Measurements from ENCODE around the gene ZCCHC9. TPM values are rescaled to one million over a fixed set of nuclear protein-coding genes. Genes with fewer than 3 reads are reported as not detected.
"Not testable (repeated sequence)": the region's sequence is repeated elsewhere in the genome, so short reads cannot be mapped to it uniquely, and the experiment has no call there.

ZCCHC9 gene, protein sequence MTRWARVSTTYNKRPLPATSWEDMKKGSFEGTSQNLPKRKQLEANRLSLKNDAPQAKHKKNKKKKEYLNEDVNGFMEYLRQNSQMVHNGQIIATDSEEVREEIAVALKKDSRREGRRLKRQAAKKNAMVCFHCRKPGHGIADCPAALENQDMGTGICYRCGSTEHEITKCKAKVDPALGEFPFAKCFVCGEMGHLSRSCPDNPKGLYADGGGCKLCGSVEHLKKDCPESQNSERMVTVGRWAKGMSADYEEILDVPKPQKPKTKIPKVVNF
- 21.1 TPM for total RNA-seq
- 10 to 100 TPM; 18.7 to 24.9 (median 22.6) TPM for polyA plus RNA-seq

DNA sequence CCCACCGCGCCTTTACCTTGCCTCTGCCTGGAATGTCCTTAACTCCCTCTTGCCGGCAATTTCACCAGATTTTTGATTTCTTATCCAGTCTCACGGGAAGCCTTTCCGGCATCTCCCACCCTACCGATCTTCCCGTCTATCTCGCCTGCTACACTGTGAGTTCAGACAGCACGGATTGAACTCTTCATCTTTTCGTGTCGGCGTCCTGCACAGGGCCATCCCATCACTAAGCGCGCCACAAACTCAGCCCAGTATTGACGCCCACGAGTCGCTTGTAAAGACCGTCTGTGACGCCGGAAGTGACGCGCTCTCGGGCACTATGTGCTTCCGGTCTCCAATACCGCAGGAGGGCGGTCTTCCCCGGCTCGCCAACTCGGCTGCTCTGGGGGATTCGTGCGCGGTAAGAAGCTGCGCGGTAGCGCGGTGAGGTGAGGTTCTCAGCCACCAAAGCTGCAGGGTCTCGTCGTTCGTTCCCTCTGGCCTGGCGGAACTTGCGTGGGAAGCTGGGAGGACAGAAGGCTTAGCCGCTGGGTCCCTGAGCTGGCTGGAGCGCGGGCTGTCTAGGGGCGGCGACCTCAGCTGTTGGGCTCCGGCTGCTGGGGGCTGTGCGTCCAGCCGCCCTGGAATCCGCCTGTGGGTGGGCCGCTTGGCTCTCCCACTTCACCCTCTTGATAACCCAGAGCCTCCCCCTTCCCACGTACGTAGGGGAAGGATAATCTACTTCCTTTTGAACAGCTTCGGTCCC, at the start of gene ZCCHC9:
Gene ZCCHC9 (plus strand): TSS at position 317 of the 745 bp plus-strand sequence. CDS start 3,171 bp downstream, outside the sequence.
- peak; percentile 95 to 96 for ATAC-seq (ENCODE audit: low read depth in 2 of 2)
- H3K27ac ChIP-seq (ENCODE audit: insufficient read depth, low read length, poor library complexity, severe bottlenecking) = peak within 1 kb of the TSS; percentile 87
- no peaks in the 10 kb centered on the region for H3K27me3 ChIP-seq (ENCODE audit: control insufficient read depth, insufficient read depth, low read length)
- Mint-ChIP-seq H3K27ac (peak within 1 kb of the TSS; percentile 89 to 99 (median 97)), H3K4me3 (peak within 1 kb of the TSS; percentile 91 to 98 (median 94)), H3K4me1 (peaks cover 21 to 80% (median 51%) of the 10 kb centered on the region in 4 donors), H3K36me3 (peaks cover 6% of the 10 kb centered on the region), H3K27me3 (no peaks in the 10 kb centered on the region), H3K9me3 (no peaks in the 10 kb centered on the region)
- no peaks in the 10 kb centered on the region for H3K9me3 ChIP-seq (ENCODE audit: control insufficient read depth in 2 of 2, low read length in 2 of 2)
- H3K4me3 ChIP-seq (ENCODE audit: low read depth, low read length) = peak within 1 kb of the TSS; percentile 96
- H3K4me1 ChIP-seq (ENCODE audit: control insufficient read depth, insufficient read depth, low read length, poor library complexity, severe bottlenecking) = peaks cover 41% of the 10 kb centered on the region
- peak; percentile 89 to 97 (median 93) for DNase-seq
- H3K36me3 ChIP-seq (ENCODE audit: control insufficient read depth, insufficient read depth, low read length) = peaks cover 6% of the 10 kb centered on the region

GRCh38 chr5:81251922-81252321, 49.5 kb upstream of the ZCCHC9 start:
- Histone ChIP-seq H3K36me3 (ENCODE audit: control insufficient read depth, insufficient read depth, low read length) (no peaks in the 10 kb centered on the region), H3K4me1 (ENCODE audit: control insufficient read depth, insufficient read depth, low read length, poor library complexity, severe bottlenecking) (no peaks in the 10 kb centered on the region), H3K9me3 (ENCODE audit: control insufficient read depth in 2 of 2, low read length in 2 of 2) (no peaks in the 10 kb centered on the region), H3K27me3 (ENCODE audit: control insufficient read depth, insufficient read depth, low read length) (no peaks in the 10 kb centered on the region), H3K4me3 (ENCODE audit: low read depth, low read length) (no peak overlapping the region), H3K27ac (ENCODE audit: insufficient read depth, low read length, poor library complexity, severe bottlenecking) (no peak overlapping the region)
- no peaks in the 10 kb centered on the region for H3K9me3 Mint-ChIP-seq
- no peak overlapping the region for H3K27ac Mint-ChIP-seq
- H3K4me3 Mint-ChIP-seq = no peak overlapping the region
- no peak for DNase-seq
- no peaks in the 10 kb centered on the region for H3K36me3 Mint-ChIP-seq
- ATAC-seq (ENCODE audit: low read depth in 2 of 2) = no peak
- peaks cover 0 to 6% (median 0%) of the 10 kb centered on the region in 4 donors for H3K4me1 Mint-ChIP-seq
- H3K27me3 Mint-ChIP-seq = no peaks in the 10 kb centered on the region

- no peak overlapping the region for H3K27ac ChIP-seq (ENCODE audit: insufficient read depth, low read length, poor library complexity, severe bottlenecking)
- H3K4me3 ChIP-seq (ENCODE audit: low read depth, low read length) = no peak overlapping the region
- H3K27me3 ChIP-seq (ENCODE audit: control insufficient read depth, insufficient read depth, low read length) = no peaks in the 10 kb centered on the region
- no peaks in the 10 kb centered on the region for H3K9me3 ChIP-seq (ENCODE audit: control insufficient read depth in 2 of 2, low read length in 2 of 2)
- Mint-ChIP-seq H3K4me1 (peaks cover 0 to 6% (median 1%) of the 10 kb centered on the region in 4 donors), H3K36me3 (no peaks in the 10 kb centered on the region), H3K27me3 (no peaks in the 10 kb centered on the region), H3K27ac (no peak overlapping the region), H3K4me3 (no peak overlapping the region), H3K9me3 (peaks cover 0 to 2% (median 0%) of the 10 kb centered on the region in 7 donors)
- ATAC-seq (ENCODE audit: low read depth in 2 of 2) (no peak), DNase-seq (no peak)
- H3K36me3 ChIP-seq (ENCODE audit: control insufficient read depth, insufficient read depth, low read length) = no peaks in the 10 kb centered on the region
- no peaks in the 10 kb centered on the region for H3K4me1 ChIP-seq (ENCODE audit: control insufficient read depth, insufficient read depth, low read length, poor library complexity, severe bottlenecking)
Measured at GRCh38 chr5:81252904-81253303, 48.5 kb upstream of the ZCCHC9 start.

DNA sequence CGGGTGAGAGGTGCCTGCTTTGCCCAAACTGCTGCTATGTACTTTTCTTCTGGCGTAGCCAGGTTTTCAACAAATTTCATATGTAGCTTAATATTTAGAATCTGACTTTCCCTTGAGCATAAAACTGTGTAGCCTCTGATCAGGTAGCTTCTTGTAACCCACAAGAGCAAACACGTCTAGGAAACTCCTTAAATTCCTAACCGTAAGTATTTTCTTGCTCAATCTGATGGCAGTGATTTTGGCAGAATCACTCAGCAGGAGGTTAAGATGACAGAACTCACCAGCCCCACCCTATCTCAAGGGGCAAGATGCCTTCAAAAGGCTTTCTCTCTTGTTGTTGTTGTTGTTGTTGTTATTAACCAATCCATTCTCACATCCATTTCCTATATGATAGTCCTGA, 47.5 kb upstream of the ZCCHC9 start:
- Histone ChIP-seq H3K4me1 (ENCODE audit: control insufficient read depth, insufficient read depth, low read length, poor library complexity, severe bottlenecking) (no peaks in the 10 kb centered on the region), H3K9me3 (ENCODE audit: control insufficient read depth in 2 of 2, low read length in 2 of 2) (no peaks in the 10 kb centered on the region), H3K36me3 (ENCODE audit: control insufficient read depth, insufficient read depth, low read length) (no peaks in the 10 kb centered on the region), H3K27me3 (ENCODE audit: control insufficient read depth, insufficient read depth, low read length) (no peaks in the 10 kb centered on the region), H3K4me3 (ENCODE audit: low read depth, low read length) (no peak overlapping the region), H3K27ac (ENCODE audit: insufficient read depth, low read length, poor library complexity, severe bottlenecking) (no peak overlapping the region)
- Mint-ChIP-seq H3K27ac (no peak overlapping the region), H3K9me3 (peaks cover 0 to 2% (median 0%) of the 10 kb centered on the region in 7 donors), H3K4me1 (peaks cover 0 to 6% (median 3%) of the 10 kb centered on the region in 4 donors), H3K4me3 (no peak overlapping the region), H3K27me3 (no peaks in the 10 kb centered on the region), H3K36me3 (no peaks in the 10 kb centered on the region)
- DNase-seq (no peak), ATAC-seq (ENCODE audit: low read depth in 2 of 2) (no peak)

DNA sequence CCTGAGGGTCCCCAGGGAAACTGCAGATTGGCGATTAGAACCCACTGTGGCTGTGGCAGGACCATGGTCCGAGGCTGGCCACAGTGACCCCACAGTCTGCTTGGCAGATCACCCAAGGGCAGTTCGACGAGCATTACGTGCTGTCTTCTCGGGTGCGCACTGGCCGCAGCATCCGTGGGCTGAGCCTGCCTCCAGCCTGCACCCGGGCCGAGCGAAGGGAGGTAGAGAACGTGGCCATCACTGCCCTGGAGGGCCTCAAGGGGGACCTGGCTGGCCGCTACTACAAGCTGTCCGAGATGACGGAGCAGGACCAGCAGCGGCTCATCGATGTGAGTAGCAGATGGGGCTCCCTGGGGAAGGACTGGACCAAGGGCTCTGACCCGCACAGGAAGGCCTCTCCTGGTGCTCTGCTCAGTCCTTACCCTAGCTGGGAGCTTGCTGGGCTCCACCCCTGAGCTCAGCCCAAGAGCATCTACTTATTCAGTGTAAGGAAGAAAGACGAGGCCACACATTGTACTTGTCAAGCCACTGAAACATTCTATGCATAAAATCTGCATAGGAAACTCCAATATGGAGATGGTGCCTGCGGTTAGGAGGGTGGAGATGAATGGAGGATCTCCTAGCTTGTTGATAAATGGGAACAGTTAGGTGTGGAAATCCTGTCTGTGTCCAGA, 46.4 kb upstream of the ZCCHC9 start:
- no peak overlapping the region for H3K27ac ChIP-seq (ENCODE audit: insufficient read depth, low read length, poor library complexity, severe bottlenecking)
- Mint-ChIP-seq H3K9me3 (peaks cover 0 to 5% (median 2%) of the 10 kb centered on the region in 7 donors), H3K36me3 (peaks cover 7% of the 10 kb centered on the region), H3K27ac (no peak overlapping the region), H3K4me3 (no peak overlapping the region), H3K27me3 (no peaks in the 10 kb centered on the region), H3K4me1 (peaks cover 0 to 8% (median 6%) of the 10 kb centered on the region in 4 donors)
- no peaks in the 10 kb centered on the region for H3K27me3 ChIP-seq (ENCODE audit: control insufficient read depth, insufficient read depth, low read length)
- no peaks in the 10 kb centered on the region for H3K9me3 ChIP-seq (ENCODE audit: control insufficient read depth in 2 of 2, low read length in 2 of 2)
- no peak overlapping the region for H3K4me3 ChIP-seq (ENCODE audit: low read depth, low read length)
- no peak for DNase-seq
- H3K4me1 ChIP-seq (ENCODE audit: control insufficient read depth, insufficient read depth, low read length, poor library complexity, severe bottlenecking) = no peaks in the 10 kb centered on the region
- no peaks in the 10 kb centered on the region for H3K36me3 ChIP-seq (ENCODE audit: control insufficient read depth, insufficient read depth, low read length)
- no peak for ATAC-seq (ENCODE audit: low read depth in 2 of 2)

DNA sequence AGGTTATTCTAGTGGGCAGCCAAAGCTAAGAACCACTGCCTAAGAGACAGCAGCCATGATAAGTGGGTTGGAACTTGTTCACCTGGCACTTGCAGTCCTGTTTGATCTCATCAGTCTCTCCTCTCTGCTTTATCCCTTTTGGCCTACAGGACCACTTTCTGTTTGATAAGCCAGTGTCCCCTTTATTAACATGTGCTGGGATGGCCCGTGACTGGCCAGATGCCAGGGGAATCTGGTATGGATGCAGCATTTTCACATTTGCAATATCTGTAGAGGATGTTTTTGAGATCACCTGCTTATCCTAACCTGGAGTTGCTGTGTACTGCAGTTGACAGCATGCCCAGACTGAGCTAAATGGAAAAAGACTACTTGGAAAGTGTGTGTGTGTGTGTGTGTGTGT, 44.6 kb upstream of the ZCCHC9 start:
- DNase-seq (no peak), ATAC-seq (ENCODE audit: low read depth in 2 of 2) (no peak)
- H3K9me3 ChIP-seq (ENCODE audit: control insufficient read depth in 2 of 2, low read length in 2 of 2) = no peaks in the 10 kb centered on the region
- H3K27ac ChIP-seq (ENCODE audit: insufficient read depth, low read length, poor library complexity, severe bottlenecking) = no peak overlapping the region
- no peaks in the 10 kb centered on the region for H3K27me3 ChIP-seq (ENCODE audit: control insufficient read depth, insufficient read depth, low read length)
- H3K4me3 ChIP-seq (ENCODE audit: low read depth, low read length) = no peak overlapping the region
- no peaks in the 10 kb centered on the region for H3K27me3 Mint-ChIP-seq
- H3K27ac Mint-ChIP-seq = no peak overlapping the region
- H3K4me3 Mint-ChIP-seq = no peak overlapping the region
- H3K4me1 ChIP-seq (ENCODE audit: control insufficient read depth, insufficient read depth, low read length, poor library complexity, severe bottlenecking) = no peaks in the 10 kb centered on the region
- H3K4me1 Mint-ChIP-seq = peaks cover 0 to 14% (median 6%) of the 10 kb centered on the region in 4 donors
- peaks cover 0 to 16% (median 4%) of the 10 kb centered on the region in 7 donors for H3K9me3 Mint-ChIP-seq
- H3K36me3 ChIP-seq (ENCODE audit: control insufficient read depth, insufficient read depth, low read length) = no peaks in the 10 kb centered on the region
- H3K36me3 Mint-ChIP-seq = peaks cover 13% of the 10 kb centered on the region

DNA sequence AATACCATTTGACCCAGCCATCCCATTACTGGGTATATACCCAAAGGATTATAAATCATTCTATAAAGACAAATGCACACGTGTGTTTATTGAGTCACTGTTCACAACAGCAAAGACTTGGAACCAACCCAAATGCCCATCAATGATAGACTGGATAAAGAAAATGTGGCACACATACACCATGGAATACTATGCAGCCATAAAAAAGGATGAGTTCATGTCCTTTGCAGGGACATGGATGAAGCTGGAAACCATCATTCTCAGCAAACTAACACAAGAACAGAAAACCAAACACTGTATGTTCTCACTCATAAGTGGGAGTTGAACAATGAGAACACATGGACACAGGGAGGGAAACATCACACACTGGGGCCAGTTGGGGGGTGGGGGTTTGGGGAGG, 38.6 kb upstream of the ZCCHC9 start:
- DNase-seq; H3K27me3 Mint-ChIP-seq; H3K4me3 ChIP-seq (ENCODE audit: low read depth, low read length); H3K27me3 ChIP-seq (ENCODE audit: control insufficient read depth, insufficient read depth, low read length); H3K27ac ChIP-seq (ENCODE audit: insufficient read depth, low read length, poor library complexity, severe bottlenecking); H3K36me3 ChIP-seq (ENCODE audit: control insufficient read depth, insufficient read depth, low read length); H3K4me3 Mint-ChIP-seq; H3K4me1 ChIP-seq (ENCODE audit: control insufficient read depth, insufficient read depth, low read length, poor library complexity, severe bottlenecking); ATAC-seq (ENCODE audit: low read depth in 2 of 2); H3K27ac Mint-ChIP-seq; H3K9me3 ChIP-seq (ENCODE audit: control insufficient read depth in 2 of 2, low read length in 2 of 2): not testable (repeated sequence)
- H3K4me1 Mint-ChIP-seq = peaks cover 0 to 20% (median 6%) of the 10 kb centered on the region in 4 donors
- peaks cover 0 to 29% (median 5%) of the 10 kb centered on the region in 7 donors for H3K9me3 Mint-ChIP-seq
- peaks cover 32% of the 10 kb centered on the region for H3K36me3 Mint-ChIP-seq

Data from CD4-positive, CD25-positive, alpha-beta regulatory T cell (primary cell).